ENCODE measurements around the gene SEMA5B. TPM values are rescaled to one million over a fixed set of nuclear protein-coding genes. Genes with fewer than 3 reads are reported as not detected.

SEMA5B gene
- polyA plus RNA-seq, 1 experiment: not detected

GRCh38 chr3:122882361-122882947 lies 145.1 kb downstream of the SEMA5B start:
- ChIA-PET CTCF (interaction anchor here (1.0 kb wide), 1 partner anchor 8 kb away, joined by 3 read pairs; no protein-coding TSS in a partner anchor), POLR2A (no interaction called here)
- no peaks in the 10 kb centered on the region for H3K27me3 ChIP-seq (ENCODE audit: control insufficient read depth, insufficient read depth, low read length)
- no peak for DNase-seq (ENCODE audit: low read depth)
- no peak overlapping the region for H3K4me3 ChIP-seq (ENCODE audit: low read depth, low read length)
- H3K36me3 ChIP-seq (ENCODE audit: control insufficient read depth, insufficient read depth, low read length): no peaks in the 10 kb centered on the region
- no peak for TF ChIP-seq CTCF (IDR thresholded peaks at IDR 0.05; ENCODE audit: insufficient read depth, low read depth, low read length)

DNA sequence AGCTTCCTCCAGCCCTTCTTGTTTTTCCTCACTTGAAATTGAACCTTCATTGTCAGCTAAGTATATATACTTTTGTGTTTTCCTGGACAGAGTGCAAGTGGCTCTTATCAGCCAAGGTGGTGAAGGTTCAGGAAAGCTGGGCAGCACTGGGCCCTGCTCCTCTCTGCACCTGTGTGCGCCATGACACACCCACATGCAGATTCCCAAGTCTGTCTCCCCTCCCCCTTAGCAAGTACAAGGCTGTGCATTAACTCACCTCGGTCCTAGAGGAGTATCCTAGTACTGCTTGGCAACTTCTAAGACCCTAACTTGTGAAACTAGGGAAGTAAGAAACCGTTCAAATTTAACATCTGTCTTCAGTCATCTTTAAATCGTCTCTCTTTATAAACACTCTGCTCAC lies 146.9 kb downstream of the SEMA5B start:
- TF ChIP-seq CTCF (IDR thresholded peaks at IDR 0.05; ENCODE audit: insufficient read depth, low read depth, low read length): no peak
- H3K27me3 ChIP-seq (ENCODE audit: control insufficient read depth, insufficient read depth, low read length): no peaks in the 10 kb centered on the region
- no peaks in the 10 kb centered on the region for H3K36me3 ChIP-seq (ENCODE audit: control insufficient read depth, insufficient read depth, low read length)
- CTCF ChIA-PET: no interaction called here
- DNase-seq (ENCODE audit: low read depth): no peak
- H3K4me3 ChIP-seq (ENCODE audit: low read depth, low read length): no peak overlapping the region
- POLR2A ChIA-PET: no interaction called here

DNA sequence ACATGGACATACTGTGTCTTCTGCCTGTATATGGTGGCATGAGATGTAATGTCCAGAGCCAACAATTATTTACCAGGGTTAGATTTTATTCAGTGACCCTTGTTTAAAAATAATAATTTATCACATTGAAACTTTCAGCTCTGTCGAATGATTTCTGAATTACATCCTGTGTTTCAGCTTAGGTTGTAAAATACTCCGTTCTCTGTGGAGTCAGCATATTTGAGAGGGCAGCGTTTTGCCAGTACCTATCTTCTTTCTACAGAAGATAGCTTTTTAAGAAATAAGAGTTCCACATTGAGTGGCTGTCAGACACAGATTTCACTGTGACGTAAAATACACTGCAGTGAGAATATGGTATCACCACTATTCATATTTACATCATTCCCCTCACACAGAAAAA lies 147.4 kb downstream of the SEMA5B start:
- H3K27me3 ChIP-seq (ENCODE audit: control insufficient read depth, insufficient read depth, low read length): no peaks in the 10 kb centered on the region
- no peaks in the 10 kb centered on the region for H3K36me3 ChIP-seq (ENCODE audit: control insufficient read depth, insufficient read depth, low read length)
- no peak for TF ChIP-seq CTCF (IDR thresholded peaks at IDR 0.05; ENCODE audit: insufficient read depth, low read depth, low read length)
- ChIA-PET POLR2A (no interaction called here), CTCF (no interaction called here)
- no peak for DNase-seq (ENCODE audit: low read depth)
- no peak overlapping the region for H3K4me3 ChIP-seq (ENCODE audit: low read depth, low read length)

GRCh38 chr3:122875547-122876127 lies 151.9 kb downstream of the SEMA5B start:
- ChIA-PET CTCF (interaction anchor here (1.0 kb wide), 1 partner anchor 17 kb away, joined by 3 read pairs; no protein-coding TSS in a partner anchor), POLR2A (no interaction called here)
- H3K27me3 ChIP-seq (ENCODE audit: control insufficient read depth, insufficient read depth, low read length): no peaks in the 10 kb centered on the region
- no peak overlapping the region for H3K4me3 ChIP-seq (ENCODE audit: low read depth, low read length)
- no peak for DNase-seq (ENCODE audit: low read depth)
- TF ChIP-seq CTCF (IDR thresholded peaks at IDR 0.05; ENCODE audit: insufficient read depth, low read depth, low read length): no peak
- H3K36me3 ChIP-seq (ENCODE audit: control insufficient read depth, insufficient read depth, low read length): no peaks in the 10 kb centered on the region

DNA sequence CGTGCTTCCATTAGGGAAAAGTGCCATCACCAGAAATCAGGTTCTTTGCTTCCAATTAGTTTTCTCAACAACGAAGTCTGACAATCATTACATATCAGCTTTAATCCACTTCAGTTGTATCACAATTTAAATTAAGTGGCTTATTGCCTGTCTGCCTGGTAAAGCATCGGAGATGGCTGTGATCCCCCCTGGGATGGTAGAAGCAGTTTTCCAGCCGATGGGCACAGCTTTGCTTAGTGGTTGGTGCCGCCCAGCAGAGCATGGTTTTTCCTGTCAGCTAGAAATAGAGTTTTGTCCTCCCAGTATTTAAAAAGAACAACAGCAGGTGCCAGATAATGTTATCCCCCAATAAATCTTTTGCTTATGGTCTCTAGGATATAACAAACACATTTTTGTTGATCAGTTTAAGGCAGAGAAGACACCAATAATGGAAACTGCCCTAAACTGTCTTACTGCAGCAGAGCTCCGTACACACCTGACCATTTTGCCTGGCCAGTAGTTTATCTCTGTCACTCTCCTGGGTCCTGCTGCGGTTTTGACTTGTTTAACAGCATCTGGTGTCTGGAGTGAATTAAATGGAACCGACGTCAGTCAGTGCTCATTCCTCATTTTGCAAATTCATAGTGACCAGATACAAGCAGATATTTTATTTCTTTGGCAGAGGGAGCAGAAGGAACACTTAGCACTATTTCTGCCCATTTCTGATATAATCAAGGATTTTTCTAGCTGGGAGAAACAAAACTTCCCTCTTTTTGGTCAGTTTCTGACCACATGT lies 153.6 kb downstream of the SEMA5B start:
- DNase-seq (ENCODE audit: low read depth): no peak
- ChIA-PET POLR2A (interaction anchor here (0.6 kb wide), 1 partner anchor 490 kb away, joined by 7 read pairs; the partner anchor contains the start of gene FAM162A), CTCF (interaction anchor here (0.7 kb wide), 1 partner anchor 8 kb away, joined by 3 read pairs; no protein-coding TSS in a partner anchor)
- Histone ChIP-seq H3K4me3 (ENCODE audit: low read depth, low read length) (no peak overlapping the region), H3K27me3 (ENCODE audit: control insufficient read depth, insufficient read depth, low read length) (no peaks in the 10 kb centered on the region), H3K36me3 (ENCODE audit: control insufficient read depth, insufficient read depth, low read length) (no peaks in the 10 kb centered on the region)
- TF ChIP-seq CTCF (IDR thresholded peaks at IDR 0.05; ENCODE audit: insufficient read depth, low read depth, low read length): no peak

Data from BJ (cell line).